Activated CD8-positive, alpha-beta T cell treated with anti-CD3 and anti-CD28 coated beads, Interleukin-2, amount 10 ng/mL, durations not matched to agents 7 days and 5 days (primary cell): Measurements from ENCODE around the gene FGD4. TPM values are rescaled to one million over a fixed set of nuclear protein-coding genes. Genes with fewer than 3 reads are reported as not detected.

Source experiments
- ATAC-seq: fragments of 150-1000 bp; cut with Tn5 transposase; one replicate; pipeline ENCODE4 v1.10.0; 2021; ENCODE audit warnings: moderate library complexity
- CTCF ChIA-PET: fragments of 350-600 bp; sonication (Branson Sonifier 250); formaldehyde crosslinking; loops from one replicate; lab custom pipeline; 2021; ENCODE audit warnings: antibody characterized with exemption; lab: Charles Lee
- POLR2A ChIA-PET: fragments of 350-600 bp; sonication (Branson Sonifier 250); formaldehyde crosslinking; loops from one replicate; lab custom pipeline; 2021; ENCODE audit warnings: antibody characterized with exemption; lab: Charles Lee
- DNase-seq: peaks from one replicate; pipeline ENCODE4 v3.0.0-alpha.2; 2020
- H3K27ac Mint-ChIP-seq: one replicate; pipeline ENCODE4 v1.8.0; 2021; ENCODE audit warnings: mild to moderate bottlenecking, mixed read lengths
- H3K27me3 Mint-ChIP-seq: one replicate; pipeline ENCODE4 v1.8.0; 2021; ENCODE audit warnings: low read depth, mixed read lengths
- H3K36me3 Mint-ChIP-seq: one replicate; pipeline ENCODE4 v1.8.0; 2021; ENCODE audit warnings: low read depth, mixed read lengths
- H3K4me1 Mint-ChIP-seq: one replicate; pipeline ENCODE4 v1.8.0; 2021; ENCODE audit warnings: low read depth, mixed read lengths
- H3K4me3 Mint-ChIP-seq: one replicate; pipeline ENCODE4 v1.8.0; 2021; ENCODE audit warnings: mild to moderate bottlenecking, mixed read lengths
- H3K9me3 Mint-ChIP-seq: one replicate; pipeline ENCODE4 v1.8.0; 2022; ENCODE audit warnings: mixed read lengths; ENCODE audit not compliant: insufficient read depth
- total RNA-seq, 2 experiments: library from RNA; stranded (reverse); gene quantifications; one replicate each; pipeline ENCODE4 v1.2.3, GENCODE V29; 2021

FGD4 gene
- total RNA-seq, 2 experiments from 2014 or later: 0.66 to 0.68 TPM

DNA sequence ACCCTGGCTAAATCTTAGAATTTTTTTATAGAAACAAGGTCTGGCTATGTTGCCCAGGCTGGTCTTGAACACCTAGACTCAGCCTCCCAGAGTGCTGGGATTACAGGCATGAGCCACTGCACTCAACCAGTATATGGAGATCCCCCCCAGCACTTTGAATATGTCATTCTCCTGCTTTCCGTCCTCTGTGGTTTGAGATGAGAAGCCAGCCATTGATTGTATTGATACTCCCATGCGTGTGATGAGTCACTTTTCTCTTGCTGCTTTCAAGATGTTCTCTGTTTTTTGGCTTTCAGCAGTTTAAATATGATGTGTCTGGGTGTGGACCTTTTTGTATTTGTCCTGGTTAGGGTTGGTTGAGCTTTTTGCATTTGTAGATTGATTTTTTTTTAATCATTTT is 204.5 kb downstream of the FGD4 start:
- H3K27ac Mint-ChIP-seq: peak overlapping the region; percentile 31
- CTCF ChIA-PET: no interaction called here
- DNase-seq (peak; percentile 29), ATAC-seq (peak; percentile 65)
- H3K4me1 Mint-ChIP-seq: peaks cover 10% of the 10 kb centered on the region
- H3K27me3 Mint-ChIP-seq: no peaks in the 10 kb centered on the region
- H3K4me3 Mint-ChIP-seq: no peak overlapping the region
- no peaks in the 10 kb centered on the region for H3K9me3 Mint-ChIP-seq
- POLR2A ChIA-PET: interaction anchor here (1.1 kb wide), 1 partner anchor 14 kb away, joined by 4 read pairs; no protein-coding TSS in a partner anchor
- H3K36me3 Mint-ChIP-seq: peaks cover 2% of the 10 kb centered on the region

DNA sequence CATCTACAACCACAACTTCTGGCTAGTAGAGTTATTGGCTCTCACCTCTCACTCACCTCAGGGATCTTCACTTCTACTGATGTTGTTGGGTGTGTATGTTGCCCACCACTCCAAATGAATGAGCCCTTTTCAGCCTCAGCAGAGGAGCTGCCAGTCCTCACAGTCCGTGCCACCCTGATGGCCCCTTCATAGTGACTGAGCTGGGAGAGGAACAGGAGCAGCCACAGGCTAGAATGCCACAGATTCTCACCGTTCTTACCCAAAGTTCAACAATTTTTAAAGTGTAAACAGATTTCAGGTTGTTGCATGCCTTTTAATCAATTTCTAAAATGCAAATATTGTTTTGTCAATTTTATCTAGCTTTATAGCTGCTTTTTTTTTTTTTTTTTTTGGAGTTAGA is 205.2 kb downstream of the FGD4 start:
- H3K4me3 Mint-ChIP-seq: no peak overlapping the region
- no peaks in the 10 kb centered on the region for H3K27me3 Mint-ChIP-seq
- peaks cover 2% of the 10 kb centered on the region for H3K36me3 Mint-ChIP-seq
- H3K4me1 Mint-ChIP-seq: peaks cover 10% of the 10 kb centered on the region
- H3K27ac Mint-ChIP-seq: no peak overlapping the region
- POLR2A ChIA-PET: interaction anchor here (1.1 kb wide), 1 partner anchor 15 kb away, joined by 4 read pairs; no protein-coding TSS in a partner anchor
- DNase-seq: no peak
- no peak for ATAC-seq
- CTCF ChIA-PET: interaction anchor here (0.8 to 1.2 kb wide), 4 partner anchors 13 to 951 kb away, joined by 3 to 4 read pairs (median 3); no protein-coding TSS in a partner anchor
- no peaks in the 10 kb centered on the region for H3K9me3 Mint-ChIP-seq

DNA sequence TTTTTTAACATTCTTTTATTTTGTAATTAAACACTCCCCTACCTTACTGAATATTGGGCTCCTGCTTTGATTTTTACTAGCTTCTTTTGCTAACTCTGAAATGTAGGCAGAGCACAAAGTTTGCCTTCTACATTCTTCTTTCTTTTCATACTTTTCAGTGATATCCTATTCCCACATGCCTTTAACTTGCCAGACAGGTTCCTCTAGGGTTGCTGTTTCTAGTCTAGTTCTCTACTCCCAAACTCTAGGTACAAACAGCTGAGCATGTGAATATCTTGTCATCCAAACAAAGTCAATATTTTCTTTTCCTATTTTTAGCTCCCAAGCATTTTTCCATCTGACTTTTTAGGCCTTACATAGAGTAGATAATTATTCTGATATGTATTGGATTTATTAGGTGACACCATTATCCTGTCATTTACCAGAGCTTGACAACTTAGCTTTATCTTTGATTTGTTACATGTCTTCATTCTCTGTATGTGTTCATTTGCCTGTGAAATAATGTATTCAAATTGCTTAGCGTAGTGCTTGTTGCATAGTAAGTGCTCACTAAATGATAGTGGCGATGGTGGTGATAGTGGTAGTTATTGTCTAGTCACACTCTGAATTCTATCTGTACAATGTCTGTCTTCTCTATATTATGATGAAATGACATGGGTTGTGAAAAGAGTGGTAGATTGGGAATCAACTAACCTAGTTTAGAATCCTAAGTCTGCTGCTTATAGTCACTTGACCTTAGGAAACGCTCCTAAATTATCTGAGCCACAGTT is 206.2 kb downstream of the FGD4 start:
- ATAC-seq (no peak), DNase-seq (no peak)
- POLR2A ChIA-PET: no interaction called here
- CTCF ChIA-PET: interaction anchor here (0.8 to 1.2 kb wide), 4 partner anchors 14 to 952 kb away, joined by 3 to 4 read pairs (median 3); no protein-coding TSS in a partner anchor
- no peak overlapping the region for H3K27ac Mint-ChIP-seq
- no peaks in the 10 kb centered on the region for H3K27me3 Mint-ChIP-seq
- no peak overlapping the region for H3K4me3 Mint-ChIP-seq
- peaks cover 10% of the 10 kb centered on the region for H3K4me1 Mint-ChIP-seq
- peaks cover 2% of the 10 kb centered on the region for H3K36me3 Mint-ChIP-seq
- H3K9me3 Mint-ChIP-seq: no peaks in the 10 kb centered on the region

DNA sequence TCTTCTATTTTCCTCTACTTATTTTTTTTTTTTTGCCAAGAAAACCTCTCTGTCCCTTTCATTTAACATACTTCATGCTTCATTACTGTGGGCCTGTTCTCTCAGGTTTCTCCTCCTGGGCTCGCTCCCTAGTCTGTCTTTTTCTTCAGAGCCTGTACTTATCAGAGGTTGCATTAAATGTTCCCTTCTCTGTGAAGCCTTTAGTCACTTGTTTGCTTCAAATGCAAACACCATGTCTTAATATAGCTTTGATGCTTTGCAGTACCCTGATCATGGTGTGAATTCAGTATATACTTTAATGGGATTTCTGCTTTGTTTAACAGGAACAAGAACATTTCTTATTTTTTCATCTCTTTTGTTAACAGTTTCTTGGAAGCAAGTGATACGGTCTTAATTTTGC is 207.1 kb downstream of the FGD4 start:
- CTCF ChIA-PET: no interaction called here
- ATAC-seq (no peak), DNase-seq (no peak)
- H3K36me3 Mint-ChIP-seq: peaks cover 2% of the 10 kb centered on the region
- H3K27ac Mint-ChIP-seq: no peak overlapping the region
- POLR2A ChIA-PET: interaction anchor here (0.6 kb wide), 1 partner anchor 34 kb away, joined by 3 read pairs; no protein-coding TSS in a partner anchor
- H3K4me3 Mint-ChIP-seq: no peak overlapping the region
- H3K4me1 Mint-ChIP-seq: peaks cover 10% of the 10 kb centered on the region
- no peaks in the 10 kb centered on the region for H3K9me3 Mint-ChIP-seq
- no peaks in the 10 kb centered on the region for H3K27me3 Mint-ChIP-seq

DNA sequence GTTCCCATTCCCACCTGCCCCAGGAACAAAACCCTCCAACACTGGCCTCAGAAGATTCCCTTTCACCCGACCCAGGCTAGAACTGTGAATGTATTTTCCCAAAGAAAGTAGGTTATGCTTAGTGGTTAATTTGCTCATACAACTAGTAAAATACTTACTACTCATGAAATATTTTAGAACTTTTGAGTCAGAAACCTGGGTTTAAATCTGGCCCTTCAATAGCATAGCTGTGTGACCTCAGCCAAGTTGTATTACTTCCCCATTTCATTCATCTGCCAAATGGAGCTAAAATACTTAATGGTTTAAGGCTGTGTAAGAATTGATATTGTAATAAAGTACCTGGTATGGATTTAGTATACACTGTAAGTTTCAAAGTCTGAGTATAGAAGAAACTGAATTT is 210.6 kb downstream of the FGD4 start:
- Mint-ChIP-seq H3K27me3 (peaks cover 11% of the 10 kb centered on the region), H3K36me3 (no peaks in the 10 kb centered on the region), H3K27ac (no peak overlapping the region), H3K9me3 (no peaks in the 10 kb centered on the region), H3K4me3 (no peak overlapping the region), H3K4me1 (no peaks in the 10 kb centered on the region)
- ChIA-PET POLR2A (no interaction called here), CTCF (interaction anchor here (0.8 kb wide), 1 partner anchor 48 kb away, joined by 3 read pairs; no protein-coding TSS in a partner anchor)
- ATAC-seq: no peak
- DNase-seq: no peak

DNA sequence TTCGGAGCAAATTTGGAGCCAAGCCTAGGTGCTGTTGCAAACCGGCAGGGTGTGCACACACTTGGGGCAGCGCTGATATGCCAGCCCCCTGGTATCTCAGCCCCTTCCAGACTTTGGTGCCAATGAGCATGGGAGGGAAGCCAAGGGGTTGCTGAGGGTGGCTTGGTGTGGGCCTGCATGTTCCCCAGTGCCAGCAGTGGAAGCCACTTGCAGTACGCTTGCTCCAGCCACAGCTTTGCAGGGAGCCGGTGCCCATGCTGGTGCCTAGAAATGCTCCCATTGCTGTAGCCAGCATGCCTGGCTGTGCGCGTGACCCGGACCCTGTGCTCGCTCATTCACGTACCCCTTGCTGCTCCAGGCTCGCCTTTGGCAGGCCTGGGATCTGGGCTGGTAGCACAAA is 212.6 kb downstream of the FGD4 start:
- POLR2A ChIA-PET: no interaction called here
- no peak overlapping the region for H3K4me3 Mint-ChIP-seq

DNA sequence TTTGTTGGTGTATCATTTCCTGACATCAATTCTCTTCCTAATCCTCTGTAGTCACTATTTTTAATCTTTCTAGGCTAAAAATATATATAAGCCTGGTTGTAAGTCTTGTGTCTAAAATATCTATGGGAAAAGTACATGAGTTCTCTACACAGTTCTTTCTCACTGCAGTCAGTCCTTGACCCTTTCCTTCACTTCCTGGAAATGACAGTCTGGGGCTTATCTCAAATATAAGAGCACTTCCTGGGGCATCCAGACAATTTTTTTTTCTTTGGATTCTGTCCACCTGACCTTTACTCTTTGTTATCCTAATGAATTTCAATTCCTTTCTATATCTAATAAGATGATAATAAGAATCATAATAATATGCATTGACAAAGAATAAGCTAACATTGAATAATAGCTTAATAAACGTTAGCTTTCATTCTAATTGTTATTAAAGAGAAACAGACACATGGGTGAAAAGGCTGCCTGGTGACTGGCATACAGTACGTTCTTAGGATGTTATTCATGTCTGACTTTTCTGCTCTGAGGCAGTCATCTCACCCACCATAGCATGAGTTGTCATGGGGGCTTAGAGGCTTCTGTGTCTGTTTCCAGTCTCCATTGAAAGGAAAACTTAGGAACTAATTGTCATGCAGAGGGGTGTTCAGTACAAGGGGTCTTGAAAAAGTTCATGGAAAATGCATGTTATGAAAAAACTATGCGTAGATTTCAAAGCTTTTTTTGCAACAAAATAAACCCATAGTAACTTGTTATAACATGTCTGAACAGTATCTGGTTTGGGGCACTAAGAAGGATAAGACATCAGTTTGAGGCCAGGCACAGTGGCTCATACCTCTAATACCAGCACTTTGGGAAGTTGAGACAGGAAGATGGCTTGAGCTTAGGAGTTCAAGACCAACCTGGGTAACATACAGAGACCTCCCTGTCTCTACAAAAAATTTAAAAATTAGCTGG is 213.6 kb downstream of the FGD4 start:
- ATAC-seq (no peak), DNase-seq (no peak)
- Mint-ChIP-seq H3K36me3 (no peaks in the 10 kb centered on the region), H3K27me3 (peaks cover 20% of the 10 kb centered on the region), H3K9me3 (no peaks in the 10 kb centered on the region), H3K4me3 (no peak overlapping the region), H3K4me1 (no peaks in the 10 kb centered on the region), H3K27ac (no peak overlapping the region)
- ChIA-PET POLR2A (no interaction called here), CTCF (interaction anchor here (1.7 kb wide), 1 partner anchor 157 kb away, joined by 4 read pairs; no protein-coding TSS in a partner anchor)

More for the DNA sequence above, 212.6 kb downstream of the FGD4 start:
- H3K36me3 Mint-ChIP-seq: no peaks in the 10 kb centered on the region
- H3K9me3 Mint-ChIP-seq: no peaks in the 10 kb centered on the region
- no peaks in the 10 kb centered on the region for H3K4me1 Mint-ChIP-seq
- DNase-seq (no peak), ATAC-seq (no peak)
- peaks cover 19% of the 10 kb centered on the region for H3K27me3 Mint-ChIP-seq
- CTCF ChIA-PET: no interaction called here
- no peak overlapping the region for H3K27ac Mint-ChIP-seq

DNA sequence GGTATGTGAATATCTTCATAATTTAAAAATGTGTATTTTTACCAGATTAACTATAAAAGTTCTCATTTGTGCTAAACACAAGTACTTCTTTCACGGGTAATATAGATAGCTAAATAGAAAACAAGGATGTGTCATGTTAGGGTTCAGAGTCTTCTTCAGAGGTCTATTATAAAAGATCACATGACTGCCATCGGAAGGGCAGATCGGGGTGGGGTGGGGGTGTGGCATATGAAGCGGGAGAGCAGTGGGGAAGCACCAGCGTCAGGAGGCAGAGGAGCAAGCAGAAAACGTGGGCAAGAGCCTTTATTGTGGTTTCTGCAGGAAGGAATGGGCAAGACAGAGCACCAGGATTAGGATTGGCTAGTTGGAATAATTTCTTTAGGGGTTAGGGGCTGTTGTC is 216.1 kb downstream of the FGD4 start:
- H3K4me1 Mint-ChIP-seq: no peaks in the 10 kb centered on the region
- H3K27me3 Mint-ChIP-seq: peaks cover 23% of the 10 kb centered on the region
- no peaks in the 10 kb centered on the region for H3K36me3 Mint-ChIP-seq
- ATAC-seq (no peak), DNase-seq (no peak)
- ChIA-PET CTCF (no interaction called here), POLR2A (no interaction called here)
- no peak overlapping the region for H3K4me3 Mint-ChIP-seq
- no peaks in the 10 kb centered on the region for H3K9me3 Mint-ChIP-seq
- H3K27ac Mint-ChIP-seq: no peak overlapping the region

DNA sequence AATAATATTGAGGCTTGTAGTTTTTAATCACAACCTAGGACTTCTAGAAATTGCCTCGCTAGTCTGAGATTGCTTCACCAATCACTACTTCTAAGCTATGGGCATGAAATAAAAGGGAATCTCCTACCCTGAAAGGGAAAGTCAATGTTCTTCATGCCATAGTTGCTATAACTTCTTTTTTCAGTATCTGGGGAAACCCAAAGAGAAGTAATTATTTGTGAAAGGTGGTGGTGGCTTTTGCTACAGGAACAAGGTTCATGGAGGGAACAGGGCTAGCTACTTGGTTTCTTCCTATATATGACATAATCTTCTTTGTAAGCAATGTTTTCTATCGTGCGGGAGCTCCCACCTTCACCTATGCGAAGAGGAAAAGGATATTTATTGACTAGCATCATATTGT is 218.2 kb downstream of the FGD4 start:
- no peak overlapping the region for H3K27ac Mint-ChIP-seq
- H3K9me3 Mint-ChIP-seq: no peaks in the 10 kb centered on the region
- ChIA-PET CTCF (interaction anchor here (2.8 kb wide), 1 partner anchor 161 kb away, joined by 9 read pairs; no protein-coding TSS in a partner anchor), POLR2A (no interaction called here)
- ATAC-seq (no peak), DNase-seq (no peak)
- peaks cover 23% of the 10 kb centered on the region for H3K27me3 Mint-ChIP-seq
- H3K36me3 Mint-ChIP-seq: no peaks in the 10 kb centered on the region
- H3K4me1 Mint-ChIP-seq: no peaks in the 10 kb centered on the region
- H3K4me3 Mint-ChIP-seq: no peak overlapping the region

DNA sequence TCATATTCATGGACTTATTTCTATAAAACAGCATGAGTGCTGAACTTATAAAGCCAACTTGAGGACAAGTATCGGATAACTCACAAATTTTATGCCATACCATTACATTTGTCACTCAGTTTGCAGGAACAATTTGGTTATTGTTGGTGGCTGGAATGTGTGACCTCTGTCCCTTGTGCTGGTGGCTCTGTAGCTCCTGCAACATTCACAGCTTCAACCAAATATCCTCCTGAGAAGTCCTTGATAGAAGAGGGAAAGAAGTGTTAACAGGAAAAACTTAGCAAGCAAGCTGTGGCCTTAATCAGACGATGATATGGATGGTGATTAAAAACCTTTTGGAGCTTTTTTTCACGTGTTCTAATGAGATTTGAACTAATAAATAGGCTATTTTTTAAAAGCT is 218.8 kb downstream of the FGD4 start:
- Mint-ChIP-seq H3K9me3 (no peaks in the 10 kb centered on the region), H3K27ac (no peak overlapping the region), H3K4me3 (no peak overlapping the region), H3K4me1 (no peaks in the 10 kb centered on the region), H3K27me3 (peaks cover 22% of the 10 kb centered on the region), H3K36me3 (no peaks in the 10 kb centered on the region)
- ATAC-seq: no peak
- CTCF ChIA-PET: interaction anchor here (2.8 kb wide), 1 partner anchor 162 kb away, joined by 9 read pairs; no protein-coding TSS in a partner anchor
- POLR2A ChIA-PET: no interaction called here
- no peak for DNase-seq

DNA sequence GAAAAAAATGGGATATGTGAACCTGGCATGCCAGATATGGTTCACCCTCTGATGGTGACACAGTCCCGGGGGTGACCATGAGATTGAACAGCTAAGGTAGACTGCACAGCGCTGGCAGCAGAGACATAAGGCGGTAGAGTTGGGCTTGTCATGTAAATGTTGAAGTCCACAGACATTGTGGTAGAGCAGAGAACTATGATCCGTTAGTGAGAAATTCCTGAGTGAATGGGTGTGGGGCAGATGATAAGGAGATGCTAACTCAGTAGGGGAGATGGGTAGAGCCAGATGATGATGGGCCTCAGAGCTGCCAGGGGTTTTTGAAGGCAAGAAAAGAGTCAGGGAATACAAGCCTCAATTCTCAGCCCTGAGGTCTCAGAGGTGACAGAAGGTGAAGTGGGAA is 228.6 kb downstream of the FGD4 start:
- no peak for ATAC-seq
- Mint-ChIP-seq H3K4me3 (no peak overlapping the region), H3K4me1 (no peaks in the 10 kb centered on the region), H3K27me3 (no peaks in the 10 kb centered on the region), H3K36me3 (no peaks in the 10 kb centered on the region), H3K27ac (no peak overlapping the region), H3K9me3 (no peaks in the 10 kb centered on the region)
- ChIA-PET CTCF (no interaction called here), POLR2A (no interaction called here)
- no peak for DNase-seq
